HG02970 (cell line): ENCODE measurements around the gene HEBP2.

Source experiments
- ATAC-seq: cut with Tn5 transposase; IDR thresholded peaks from one replicate; pipeline ENCODE4 v1.9.1; 2021; ENCODE audit warnings: mild to moderate bottlenecking, moderate library complexity, moderate number of reproducible peaks; ENCODE audit not compliant: unreplicated experiment, low FRiP score

HEBP2 gene

GRCh38 chr6:138396709-138397108 is 7.3 kb upstream of the HEBP2 start:
- ATAC-seq = no peak

- no peak for ATAC-seq
These were observed 6.6 kb upstream of the HEBP2 start for GRCh38 chr6:138397128-138398122.

DNA sequence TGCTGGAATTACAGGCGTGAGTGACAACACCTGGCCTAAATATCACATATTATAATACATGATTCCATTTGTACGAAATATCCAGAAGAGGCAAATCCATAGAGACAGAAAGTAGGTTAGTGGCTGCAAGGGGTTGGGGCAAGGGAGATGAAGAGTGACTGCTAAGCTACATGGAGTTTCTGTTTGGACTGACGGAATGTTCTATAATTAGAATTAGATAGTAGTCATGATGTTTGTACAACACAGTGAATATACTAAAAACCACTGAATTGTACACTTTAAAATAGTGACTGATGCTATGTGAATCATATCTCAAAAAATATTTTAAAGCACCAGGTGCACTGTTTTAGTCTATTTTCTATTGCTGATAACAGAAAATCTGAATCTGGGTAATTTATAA is 3.7 kb upstream of the HEBP2 start:
- no peak for ATAC-seq

DNA sequence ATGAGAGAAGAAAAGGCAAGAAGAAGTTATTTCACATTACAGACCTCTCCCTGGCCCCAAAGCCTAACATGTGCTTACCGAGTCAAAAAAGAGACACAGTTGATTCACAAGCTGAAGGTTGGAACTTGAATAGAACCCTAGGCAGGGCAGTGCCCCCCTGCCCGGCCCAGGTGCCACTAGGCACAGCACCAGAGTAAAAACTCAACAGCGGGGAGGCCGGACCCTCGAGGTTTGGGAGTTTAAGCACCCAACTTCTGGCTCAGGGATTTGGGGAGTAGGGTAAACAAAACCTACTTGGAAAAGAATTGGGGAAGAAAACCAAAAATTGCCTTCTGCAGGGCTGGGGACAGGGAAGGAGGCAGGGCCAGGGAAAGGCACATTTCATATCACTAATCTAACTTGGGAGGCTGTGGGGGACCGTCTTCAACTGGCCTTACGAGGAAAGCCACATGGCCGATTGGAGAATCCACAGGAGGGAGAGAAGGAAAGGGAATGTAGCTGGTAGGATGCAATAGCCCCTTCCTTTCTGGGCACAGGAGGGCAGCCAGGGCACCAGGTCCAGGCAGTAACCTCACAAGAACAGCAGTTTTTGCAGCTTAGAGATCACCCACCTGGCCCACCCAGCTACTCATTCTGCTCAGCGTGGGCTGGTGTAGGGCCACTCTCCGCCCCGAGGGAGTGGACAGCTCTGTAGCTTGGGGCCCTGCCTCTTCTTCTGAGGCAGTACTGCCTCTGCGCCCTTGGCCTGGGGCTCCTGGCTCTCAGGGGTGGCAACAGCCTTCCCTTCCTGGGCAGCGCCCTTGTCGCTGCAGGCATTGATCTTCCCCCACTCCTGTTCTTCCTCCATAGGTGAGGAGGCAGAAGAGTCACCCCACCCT is 1.8 kb upstream of the HEBP2 start:
- ATAC-seq = no peak

GRCh38 chr6:138402838-138403187 is 1.2 kb upstream of the HEBP2 start:
- no peak for ATAC-seq

DNA sequence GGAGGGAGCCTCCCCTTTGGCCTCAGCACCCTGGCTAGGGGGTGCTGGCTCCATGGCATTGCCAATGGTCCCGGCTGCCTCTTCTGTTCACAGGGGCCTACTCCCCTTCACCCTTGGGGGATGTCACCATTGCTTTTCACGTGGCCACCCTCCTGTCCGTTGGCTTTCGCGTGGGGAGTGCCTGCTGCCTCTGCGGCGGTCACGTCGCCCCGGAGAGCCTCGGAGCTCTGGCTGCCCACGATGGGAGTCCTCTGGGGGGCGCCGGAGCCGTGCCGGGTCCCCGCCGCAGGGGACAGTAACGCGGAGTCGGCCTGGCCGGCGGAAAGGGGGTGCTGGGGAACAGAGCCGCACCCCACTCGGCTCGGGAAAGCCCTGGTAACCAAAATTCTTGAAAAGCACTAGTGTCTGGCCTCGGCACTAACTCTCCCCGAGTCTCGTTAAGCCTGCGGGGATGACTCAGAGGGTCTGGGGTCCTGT is 661 bp upstream of the HEBP2 start:
- peak; percentile 13 for ATAC-seq

DNA sequence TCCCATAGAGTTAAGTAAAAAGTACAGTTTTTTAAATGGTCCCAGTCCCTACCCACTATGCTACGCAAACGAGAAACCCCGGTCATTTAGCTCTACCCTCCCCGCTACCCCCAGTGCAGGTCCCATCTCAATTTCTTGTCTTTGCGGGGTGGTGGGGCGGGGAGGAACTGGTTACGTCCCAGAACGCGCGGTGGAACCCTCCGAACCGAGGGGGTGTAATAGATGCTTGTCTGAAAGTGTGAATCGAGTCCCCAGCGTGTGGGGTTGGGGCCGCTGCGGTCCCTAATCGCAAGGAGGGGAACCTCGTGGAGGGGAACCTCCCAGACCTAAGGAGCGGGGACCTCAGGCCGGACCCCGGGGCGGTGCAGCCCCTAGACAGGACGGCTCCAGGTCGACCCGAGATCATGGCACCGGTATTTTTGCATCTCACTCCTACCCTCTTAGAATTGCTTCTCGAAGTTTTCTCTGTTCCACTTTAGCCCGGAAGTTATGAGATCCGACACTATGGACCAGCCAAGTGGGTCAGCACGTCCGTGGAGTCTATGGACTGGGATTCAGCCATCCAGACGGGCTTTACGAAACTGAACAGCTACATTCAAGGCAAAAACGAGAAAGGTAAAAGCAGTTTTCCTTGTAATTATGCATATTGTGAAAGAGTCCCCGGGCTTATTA is 779 bp downstream of the HEBP2 start:
- ATAC-seq = no peak

DNA sequence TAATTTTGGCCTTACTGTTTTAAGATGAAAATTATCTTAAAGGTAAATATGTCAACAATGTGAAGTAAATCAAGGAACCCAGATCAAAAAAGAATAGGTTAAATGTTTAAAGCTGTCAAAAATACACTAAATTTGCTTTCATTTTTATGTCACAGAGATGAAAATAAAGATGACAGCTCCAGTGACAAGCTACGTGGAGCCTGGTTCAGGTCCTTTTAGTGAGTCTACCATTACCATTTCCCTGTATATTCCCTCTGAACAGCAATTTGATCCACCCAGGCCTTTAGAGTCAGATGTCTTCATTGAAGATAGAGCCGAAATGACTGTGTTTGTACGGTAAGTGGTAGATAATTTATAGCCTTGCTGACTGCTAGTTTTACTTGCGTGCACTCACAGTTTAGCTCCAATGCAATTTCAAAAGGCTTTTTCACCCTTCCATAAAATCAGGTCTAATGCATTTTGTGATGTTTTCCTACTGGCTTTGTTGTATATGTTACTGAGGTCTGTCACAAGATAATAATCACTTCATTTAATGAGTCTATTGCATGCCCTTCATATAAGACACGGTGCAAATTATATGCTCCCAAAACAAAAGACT is 1.9 kb downstream of the HEBP2 start:
- no peak for ATAC-seq

DNA sequence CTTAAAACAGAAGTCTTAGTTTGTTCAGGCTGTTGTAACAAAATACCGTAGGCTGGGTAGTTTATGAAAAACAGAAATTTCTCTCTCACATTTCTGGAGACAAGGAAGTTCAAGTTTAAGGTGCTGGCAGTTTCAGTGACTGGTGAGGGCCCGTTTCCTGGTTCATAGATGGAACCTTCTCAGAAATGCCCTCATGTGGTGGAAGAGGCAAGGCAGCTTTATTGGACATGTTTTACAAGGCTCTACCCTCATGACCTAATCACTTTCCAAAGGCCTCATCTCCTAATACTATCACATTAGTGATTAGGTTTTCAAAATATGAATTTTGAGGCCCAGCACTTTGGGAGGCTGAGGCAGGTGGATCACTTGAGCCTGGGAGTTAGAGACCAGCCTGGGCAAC is 2.4 kb downstream of the HEBP2 start:
- no peak for ATAC-seq

GRCh38 chr6:138410048-138410735 is 6.2 kb downstream of the HEBP2 start:
- ATAC-seq = no peak

DNA sequence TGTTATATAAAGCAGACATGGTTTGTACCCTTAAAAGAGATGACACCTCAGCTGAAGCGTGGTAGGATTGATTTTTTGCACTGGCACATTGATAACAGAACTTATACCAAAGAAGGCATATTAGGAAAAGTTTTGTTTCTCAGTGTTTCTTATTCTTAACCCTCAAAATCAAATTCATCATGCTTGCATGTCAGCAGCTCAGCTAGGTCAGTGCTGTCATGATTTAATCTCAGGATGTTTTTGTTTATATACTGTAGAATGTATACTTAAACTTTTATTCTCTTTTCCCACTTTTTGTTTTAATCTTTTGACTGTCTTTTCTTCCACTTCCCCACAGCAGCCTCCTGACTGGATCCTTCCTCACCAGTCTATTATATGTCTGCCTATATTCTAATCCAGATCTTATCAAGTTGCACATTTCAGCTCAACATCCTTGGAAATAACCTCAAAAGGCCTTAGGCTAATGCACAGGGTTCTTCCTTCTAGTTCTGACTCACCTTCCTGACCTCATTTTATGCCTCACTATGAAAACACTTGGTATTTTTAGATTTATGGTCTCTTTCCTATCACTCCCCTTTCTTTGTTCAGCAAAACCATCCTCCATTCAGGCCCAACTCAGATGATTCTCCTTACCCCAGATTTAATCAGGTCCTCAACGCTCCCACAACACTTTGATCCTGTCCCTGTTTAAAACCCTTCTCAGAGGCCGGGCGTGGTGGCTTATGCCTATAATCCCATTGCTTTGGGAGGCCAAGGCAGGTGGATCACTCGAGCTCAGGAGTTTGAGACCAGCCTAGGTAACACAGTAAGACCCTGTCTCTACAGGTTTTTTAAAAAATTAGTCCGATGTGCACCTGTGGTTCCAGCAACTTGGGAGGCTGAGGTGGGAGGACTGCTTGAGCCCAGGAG is 7.2 kb downstream of the HEBP2 start:
- no peak for ATAC-seq

DNA sequence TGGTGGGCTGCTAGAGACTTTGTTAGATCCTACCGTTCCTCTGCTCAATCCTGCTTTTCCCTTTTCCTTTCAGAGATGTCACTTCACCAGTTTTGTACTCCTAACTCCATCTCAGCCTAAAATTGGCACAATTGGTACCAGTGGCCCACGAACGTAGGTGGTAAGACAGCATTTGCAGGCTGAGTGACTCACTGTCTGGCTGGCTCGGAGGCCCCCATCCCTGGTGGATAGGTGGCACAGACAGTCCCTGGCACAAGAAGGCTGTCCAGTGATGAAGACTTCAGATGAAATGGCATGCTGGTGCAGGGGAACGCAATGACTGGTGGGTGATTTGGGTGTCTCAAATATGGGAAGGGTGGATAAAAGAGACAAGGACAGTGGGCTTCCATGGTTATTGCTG is 11.1 kb downstream of the HEBP2 start:
- no peak for ATAC-seq

- ATAC-seq = no peak
These were observed 12.2 kb downstream of the HEBP2 start for GRCh38 chr6:138416206-138416605.

DNA sequence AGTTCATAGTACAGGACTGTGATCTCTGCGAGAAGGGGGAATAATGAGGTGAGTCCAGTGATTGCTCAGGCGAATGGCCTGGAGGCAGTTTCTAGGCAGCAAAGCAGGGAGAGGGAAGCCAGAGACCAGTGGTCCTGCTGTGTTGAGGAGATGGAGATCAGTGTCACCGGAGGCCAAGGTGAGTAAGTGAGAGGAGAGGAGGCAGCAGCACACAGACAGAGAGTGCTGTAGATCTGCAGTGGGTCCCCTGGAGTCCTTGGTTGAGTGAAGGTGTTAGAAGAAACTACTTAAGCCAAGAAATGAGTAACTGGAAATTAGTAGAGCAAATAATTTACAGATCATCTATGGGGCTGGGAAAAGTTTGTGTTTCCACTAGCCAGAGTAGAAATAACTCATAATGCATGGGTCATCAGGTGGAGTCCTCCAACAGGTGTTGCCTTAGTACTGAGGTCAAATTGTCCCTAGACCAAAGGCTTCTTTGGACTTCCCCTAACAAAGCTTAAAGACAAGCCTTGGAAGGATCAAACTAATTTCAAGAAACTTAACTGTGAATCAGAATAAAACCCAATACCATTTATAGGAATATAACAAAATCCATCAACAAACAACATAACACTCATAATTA is 13.6 kb downstream of the HEBP2 start:
- ATAC-seq = no peak

DNA sequence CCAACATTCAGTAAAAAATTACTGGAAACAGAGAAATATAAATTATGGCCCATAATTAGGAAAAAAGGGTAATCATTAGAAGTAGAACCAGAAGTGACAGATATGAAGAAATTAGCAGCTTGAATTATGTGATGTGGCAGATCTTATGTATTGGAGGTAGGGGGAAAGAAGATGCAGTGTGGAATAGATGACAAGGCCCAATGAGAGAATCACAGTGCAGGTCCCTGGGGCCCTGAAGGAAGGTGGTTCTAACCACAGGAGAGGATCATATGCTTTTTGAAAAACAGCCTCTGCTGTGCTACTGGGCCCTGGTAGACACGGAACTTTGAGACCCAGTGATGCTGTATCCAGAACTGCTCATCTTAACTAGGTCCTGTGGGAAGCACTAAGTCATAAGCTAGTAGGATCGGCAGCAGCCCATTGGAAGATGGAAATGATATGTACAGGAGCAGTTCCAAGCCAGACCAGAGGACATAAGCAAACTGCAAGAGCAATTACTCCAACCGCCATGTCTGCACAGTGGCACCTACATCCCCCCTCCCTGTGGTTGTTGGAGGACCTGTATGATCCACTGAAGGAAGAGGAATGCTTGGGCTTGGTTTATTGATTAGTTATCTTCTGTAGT is 14.2 kb downstream of the HEBP2 start:
- no peak for ATAC-seq

GRCh38 chr6:138419766-138420165 is 15.7 kb downstream of the HEBP2 start:
- no peak for ATAC-seq

DNA sequence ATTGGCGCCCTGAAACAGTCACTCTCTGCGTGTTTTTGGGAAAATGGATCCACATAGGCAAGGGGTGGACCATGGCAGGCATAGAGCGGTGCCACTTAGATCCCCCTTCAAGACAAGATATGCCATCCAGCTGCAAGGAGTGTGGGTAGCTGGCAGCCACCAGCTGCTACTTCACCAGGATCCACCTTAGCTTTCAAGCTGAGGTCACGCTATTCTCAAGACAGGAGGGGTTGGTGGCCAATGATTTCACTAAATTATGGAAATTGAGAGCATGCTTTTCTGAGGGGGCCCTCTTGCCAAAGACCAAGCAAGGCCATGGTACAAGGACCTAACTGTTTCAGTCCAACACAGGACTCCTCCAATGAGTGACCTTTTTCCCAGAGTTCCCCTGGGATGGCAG is 16.3 kb downstream of the HEBP2 start:
- ATAC-seq = no peak

DNA sequence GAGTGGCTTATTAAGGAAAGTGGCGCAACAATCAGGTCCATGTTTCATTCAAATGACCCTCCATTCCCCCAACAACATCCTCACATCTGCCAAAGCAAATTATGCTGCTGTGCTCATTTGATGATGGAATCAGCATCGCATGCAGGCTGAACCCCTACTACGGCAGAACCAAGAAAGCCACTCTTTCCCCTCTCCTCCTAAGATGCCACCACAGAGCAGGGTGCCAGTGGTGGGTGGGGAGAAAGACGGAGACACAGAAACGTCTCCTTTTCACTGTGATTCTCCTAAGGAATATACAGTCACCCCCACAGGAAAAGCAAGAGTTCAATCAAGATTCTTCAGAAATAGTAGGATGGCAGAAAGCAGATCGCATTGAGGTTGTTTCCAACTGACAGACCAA is 17.1 kb downstream of the HEBP2 start:
- ATAC-seq = no peak
